NB4 (cell line): ENCODE measurements around the gene KCNK2.

Experiments
- CTCF ChIP-seq: IDR thresholded peaks from one replicate; pipeline ENCODE4 v1.5.1; 2012; ENCODE audit warnings: low read depth, low read length
- POLR2A ChIP-seq: IDR thresholded peaks from 2 replicates; pipeline ENCODE4 v1.6.1; 2011; ENCODE audit warnings: mild to moderate bottlenecking; ENCODE audit not compliant: insufficient read length; ENCODE audit errors: extremely low read depth

- no peak for TF ChIP-seq CTCF
- TF ChIP-seq POLR2A: no peak
These were observed 118.7 kb downstream of the KCNK2 start for GRCh38 chr1:215201283-215201682.
